DMS 273 treated with DMSO at 0.1 percent for 48 hours (cell line): ENCODE measurements around the gene DSCAML1.

Experiments
- DNase-seq: peaks from one replicate; lab custom pipeline; 2025; lab: John Stamatoyannopoulos, UW

Gene DSCAML1

DNA sequence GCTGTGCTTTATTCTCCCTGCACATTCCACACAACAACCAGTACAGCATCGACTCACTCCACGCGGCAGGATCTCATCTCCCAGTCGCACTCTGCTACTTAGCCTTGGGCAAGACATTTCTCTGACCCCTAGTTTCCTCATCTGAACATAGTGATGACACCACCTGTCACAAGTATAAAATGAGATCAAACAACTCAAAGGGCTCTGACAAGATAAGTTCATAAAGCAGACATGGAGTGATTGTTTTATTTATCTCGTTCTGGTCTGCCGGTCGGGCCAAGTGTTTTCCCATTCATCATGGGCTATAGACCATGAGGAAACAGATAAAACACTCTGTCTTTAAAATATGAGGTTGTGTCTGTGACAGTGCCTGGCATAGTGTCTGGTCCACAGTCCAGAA, 35.0 kb downstream of the DSCAML1 start:
- DNase-seq: no peak

DNA sequence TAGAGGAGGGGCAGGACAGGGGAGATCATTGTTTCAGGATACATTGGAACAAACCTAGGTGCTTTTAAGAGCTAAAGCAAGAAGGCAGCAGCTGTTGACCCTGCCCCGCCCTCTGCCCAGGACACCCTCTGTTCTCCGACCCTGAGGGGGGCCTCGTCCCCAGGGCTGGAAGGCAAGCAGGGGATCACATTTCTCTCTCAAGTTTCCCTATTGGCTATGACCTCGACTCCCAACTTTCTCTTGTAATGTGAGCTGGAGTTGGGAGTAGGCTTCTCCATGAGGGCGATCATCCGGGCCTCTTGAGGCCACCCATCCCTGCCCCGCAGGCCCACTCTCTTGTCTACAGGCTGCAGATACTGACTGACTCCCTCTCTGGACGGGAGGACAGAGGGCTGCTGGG, 37.7 kb downstream of the DSCAML1 start:
- no peak for DNase-seq

DNA sequence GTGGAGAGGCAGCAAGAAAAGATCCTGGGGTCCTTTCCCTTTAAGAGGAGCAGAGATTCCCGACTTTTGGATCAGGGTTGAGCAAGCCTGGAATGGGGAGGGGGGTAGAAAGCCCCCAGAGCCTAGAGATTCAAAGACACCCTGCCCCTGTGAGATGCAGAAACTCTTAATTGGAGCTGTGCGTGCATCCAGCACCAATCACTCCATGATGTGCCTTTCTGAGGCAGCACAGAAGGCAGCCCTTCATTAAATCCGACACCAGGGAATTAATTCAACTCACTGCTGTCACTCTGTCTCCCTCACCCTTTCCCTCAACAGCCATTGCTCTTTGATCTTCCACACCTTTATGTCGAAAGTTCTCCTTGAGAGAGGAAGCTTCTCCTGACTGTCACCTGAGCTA, 43.0 kb downstream of the DSCAML1 start:
- no peak for DNase-seq

DNA sequence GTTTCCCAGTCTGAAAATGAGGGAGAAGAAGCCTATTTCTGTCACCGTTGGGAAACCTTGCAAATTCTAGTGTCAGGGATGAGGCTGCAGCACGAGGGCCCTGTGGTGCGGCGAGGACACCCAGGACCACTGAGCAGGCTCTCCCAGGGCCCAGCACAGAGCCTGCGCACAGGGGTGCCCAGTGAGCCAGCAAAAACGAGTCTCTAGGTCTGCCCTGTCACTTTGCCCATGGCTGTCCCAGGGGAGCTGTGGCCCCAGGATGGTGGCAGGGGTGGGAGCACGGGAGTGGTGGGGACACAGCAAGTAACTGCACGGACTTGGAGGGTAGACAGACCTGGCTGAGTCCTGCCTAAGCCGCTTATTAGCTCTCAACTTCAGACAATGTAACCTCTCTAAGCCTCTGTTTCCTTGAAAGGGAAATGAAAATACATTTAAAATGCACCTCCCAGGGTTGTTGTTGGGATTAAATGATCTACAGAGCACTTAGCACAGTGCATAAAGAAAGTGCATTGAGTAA, 44.2 kb downstream of the DSCAML1 start:
- DNase-seq: no peak

DNA sequence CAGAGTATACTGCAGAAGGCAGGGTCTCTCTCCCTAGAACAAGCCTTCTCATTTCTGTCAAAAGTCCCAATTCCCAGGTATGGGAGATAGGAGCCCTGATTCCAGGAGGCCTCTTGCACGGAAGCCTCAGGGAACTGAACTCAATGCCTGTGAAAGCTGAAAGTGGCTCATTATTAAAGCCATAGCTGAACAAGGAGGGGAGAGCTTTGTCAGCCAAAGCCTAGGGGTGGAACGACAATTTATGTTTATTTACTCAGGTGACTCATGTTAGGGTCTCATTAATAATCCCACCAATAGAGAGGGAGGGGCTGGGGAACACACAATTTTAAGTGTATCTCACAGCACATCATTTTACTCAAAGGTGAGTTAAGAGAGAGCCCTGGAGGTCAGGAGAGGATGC, 44.9 kb downstream of the DSCAML1 start:
- no peak for DNase-seq

DNA sequence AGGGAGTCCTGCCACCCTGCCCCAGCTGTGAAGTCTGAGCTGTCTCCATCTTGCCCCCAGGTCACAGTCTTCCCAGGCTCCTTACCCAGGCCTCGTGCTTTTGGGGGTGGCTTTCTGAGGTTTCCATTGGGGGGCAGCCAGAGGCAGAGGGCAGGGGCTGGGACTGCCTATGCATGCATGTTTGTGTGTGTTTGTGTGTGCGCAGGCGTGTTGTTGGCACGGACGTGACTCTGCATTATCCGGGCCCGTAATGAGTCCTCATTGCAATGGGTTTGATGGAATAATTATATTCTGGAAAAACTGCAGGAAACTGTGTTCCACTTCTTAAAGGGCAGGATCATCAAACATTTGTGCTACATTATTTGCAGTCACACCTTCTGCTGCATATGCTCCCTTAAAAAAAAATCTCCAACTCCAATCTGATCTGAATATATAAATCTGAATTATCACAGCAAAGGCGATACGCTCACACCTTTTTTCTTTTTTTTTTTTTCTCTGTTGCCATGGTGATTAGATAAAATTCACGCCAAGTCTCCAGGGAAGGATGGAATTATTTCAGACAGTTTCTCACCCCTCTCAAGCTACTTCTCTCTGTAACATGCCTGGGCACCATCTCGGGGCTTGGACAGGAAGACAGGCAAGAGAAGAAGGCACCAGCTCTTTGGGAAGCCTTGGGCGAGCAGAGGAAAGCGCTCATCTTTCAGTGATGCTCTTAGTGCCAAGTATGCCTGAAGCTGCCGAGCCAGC, 45.9 kb downstream of the DSCAML1 start:
- no peak for DNase-seq

DNA sequence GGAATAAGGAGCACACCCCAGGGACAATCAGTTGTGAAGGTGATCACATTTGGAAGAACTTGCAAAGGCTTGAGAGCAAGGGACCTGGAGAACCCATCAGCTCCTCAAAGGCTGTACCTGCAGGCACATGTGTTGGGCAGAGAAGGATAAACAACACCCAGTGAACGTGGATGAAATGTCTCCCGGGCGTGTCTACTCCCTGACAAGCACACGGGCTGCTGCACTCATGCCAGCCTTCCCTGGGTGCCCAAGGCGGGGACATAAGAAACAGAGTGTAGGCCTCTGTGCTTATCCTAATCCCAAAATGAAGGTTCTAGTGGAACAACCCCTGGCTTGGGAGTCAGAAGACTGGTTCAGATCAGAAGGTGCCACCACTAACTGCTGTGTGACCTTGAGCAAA, 46.7 kb downstream of the DSCAML1 start:
- no peak for DNase-seq

DNA sequence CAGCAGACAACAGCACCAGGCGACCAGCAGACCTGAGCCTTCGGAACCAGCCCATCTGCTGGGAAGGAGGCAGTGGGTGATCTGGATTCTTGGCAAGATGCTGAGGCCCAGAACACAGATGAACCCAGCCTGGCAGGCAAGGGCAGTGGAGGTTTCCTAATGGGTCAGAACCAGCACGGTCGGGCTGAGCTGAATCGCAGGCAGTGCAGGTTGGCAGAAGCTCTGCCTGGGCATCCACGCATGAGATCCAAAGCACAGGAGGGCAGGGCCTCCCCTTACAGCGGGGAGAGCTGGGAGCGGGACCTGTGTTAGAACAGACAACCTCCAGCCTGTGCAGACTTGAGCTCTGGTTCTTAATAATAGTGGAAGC, 47.5 kb downstream of the DSCAML1 start:
- DNase-seq: no peak

DNA sequence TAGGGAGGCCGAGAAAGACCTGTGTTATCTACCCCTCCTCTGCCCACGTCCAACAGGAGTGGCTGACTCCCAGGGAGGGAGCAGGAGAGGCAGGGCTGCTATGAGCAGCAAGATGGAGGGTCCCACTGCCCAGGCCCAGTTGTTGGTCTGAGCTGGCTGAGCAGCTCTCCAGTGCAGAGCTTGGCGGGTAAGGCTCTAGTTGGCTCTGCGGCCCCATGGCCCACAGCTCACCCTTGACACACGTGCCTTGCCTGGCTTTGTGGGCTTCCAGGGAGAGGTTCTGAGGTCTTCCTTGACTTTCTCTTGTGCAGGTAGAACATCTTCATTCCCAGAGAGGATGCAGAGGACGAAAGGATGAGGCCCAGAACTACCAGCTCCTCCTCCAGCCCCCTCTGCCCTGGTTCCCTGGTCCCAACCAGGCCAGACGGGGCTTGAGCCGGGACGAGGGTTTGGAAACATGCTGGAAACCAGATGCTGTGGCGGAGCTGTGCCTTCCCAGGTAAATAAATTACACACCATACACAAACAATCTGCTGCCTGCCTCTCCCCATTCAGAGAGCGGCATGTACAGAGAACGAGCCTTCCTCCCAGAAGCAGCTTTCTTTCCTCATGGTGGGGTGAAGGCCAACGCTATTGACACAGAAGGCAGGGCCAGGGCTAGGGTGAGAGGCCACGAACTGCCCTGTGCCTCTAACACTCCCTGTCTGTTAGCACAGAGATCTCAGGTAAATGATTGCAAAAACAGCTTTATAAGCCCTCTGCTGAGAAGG, 48.1 kb downstream of the DSCAML1 start:
- no peak for DNase-seq

DNA sequence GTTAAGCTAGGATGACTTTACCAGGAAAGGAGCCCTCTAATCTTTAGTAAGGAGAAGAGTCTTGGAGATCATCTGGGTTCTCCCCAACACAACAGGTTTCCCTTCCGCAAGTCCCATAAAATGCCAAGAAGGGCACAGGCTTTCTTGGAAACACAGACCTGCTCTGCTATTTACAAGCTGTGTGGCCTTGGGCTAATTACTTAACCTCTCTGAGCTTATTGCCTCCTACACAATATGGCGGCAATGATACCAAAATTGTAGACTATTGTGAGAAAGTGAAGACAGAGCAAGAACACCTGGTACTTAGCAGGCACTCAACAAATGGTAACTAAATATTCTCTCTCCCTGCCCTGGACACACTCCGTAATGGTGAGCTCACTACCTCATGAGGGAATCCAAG, 49.1 kb downstream of the DSCAML1 start:
- no peak for DNase-seq

DNA sequence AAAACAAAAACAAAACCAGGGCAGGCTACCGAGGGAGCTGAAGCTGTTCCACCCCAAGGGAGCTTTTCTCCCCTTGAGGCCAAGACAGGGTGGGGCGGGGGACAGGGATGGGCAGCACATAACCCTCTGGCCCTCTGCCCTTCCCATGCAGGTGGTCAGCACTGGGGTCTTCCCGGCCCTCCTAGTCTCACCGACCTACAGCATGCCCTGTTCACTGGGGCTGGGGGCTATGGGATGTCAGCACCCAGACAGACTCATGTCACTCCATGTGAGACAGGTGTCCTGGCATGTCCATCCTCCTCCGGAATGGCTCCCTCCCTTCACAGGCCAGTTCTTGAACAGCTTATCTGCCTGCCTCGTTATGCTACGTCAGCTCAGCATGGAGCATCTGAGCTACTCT, 51.7 kb downstream of the DSCAML1 start:
- no peak for DNase-seq

DNA sequence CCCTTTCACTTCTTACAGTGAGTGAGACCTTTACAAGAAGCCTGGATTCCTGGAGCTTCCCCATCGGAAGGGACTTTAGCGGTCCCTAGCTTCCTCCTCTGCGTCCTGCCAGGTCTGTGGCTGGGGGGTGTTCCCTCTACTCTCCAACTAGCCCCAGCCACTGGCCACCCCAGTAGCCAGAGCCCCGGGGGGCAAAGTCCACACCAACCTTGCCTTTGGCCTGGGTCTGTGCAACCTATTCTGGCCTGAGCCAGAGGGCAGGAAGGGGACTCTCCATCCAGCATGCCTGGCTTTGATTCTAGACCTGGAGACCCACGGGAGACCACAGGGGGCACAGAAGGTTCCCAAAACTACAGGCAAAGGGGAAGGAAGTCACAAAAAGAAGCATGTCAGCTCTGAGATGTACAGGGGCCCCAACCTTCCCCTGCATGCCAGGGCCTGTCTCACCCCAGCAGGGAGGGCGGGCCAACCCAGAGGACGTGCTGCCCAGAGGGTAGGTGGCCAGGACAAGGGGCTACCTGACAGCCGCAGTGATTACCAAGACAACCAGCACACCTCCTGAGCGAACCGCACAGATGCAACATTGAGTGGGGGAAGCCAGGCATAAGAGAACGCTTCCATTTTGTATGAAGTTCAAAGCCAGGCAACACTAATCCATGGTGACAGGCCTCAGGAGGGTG, 52.4 kb downstream of the DSCAML1 start:
- DNase-seq: no peak

DNA sequence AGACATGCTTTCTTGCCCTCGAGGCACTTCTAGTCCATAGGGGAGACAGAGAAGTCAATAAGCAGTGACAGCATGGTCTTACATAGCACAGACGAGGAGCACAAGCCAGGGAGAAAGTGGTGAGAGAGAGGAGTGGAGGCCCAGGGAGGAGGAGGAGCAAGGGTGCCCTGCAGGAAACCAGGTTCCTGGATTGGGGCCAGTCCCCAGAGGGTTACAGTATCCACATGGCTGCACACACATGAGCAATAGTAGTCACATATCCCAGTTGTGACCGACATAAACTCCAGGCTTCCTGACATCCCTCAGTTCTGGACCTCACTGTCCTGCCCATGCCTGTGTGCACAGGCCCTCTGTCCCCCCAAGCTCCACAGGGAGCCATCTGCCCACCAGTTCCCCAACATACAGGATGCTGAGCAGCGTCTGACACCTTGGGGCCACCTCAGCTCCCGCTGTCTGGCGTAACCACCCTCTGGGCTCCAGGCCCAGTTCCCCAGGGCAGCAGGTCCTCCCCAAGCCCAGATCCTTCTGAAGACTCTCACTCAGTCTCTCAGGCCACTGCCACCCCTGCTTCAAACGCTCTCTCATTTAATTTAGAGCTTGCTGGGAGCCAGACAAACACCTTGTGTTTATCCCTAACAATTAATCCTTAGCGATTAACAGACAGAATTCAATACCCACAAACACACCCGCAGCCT, 53.7 kb downstream of the DSCAML1 start:
- no peak for DNase-seq

DNA sequence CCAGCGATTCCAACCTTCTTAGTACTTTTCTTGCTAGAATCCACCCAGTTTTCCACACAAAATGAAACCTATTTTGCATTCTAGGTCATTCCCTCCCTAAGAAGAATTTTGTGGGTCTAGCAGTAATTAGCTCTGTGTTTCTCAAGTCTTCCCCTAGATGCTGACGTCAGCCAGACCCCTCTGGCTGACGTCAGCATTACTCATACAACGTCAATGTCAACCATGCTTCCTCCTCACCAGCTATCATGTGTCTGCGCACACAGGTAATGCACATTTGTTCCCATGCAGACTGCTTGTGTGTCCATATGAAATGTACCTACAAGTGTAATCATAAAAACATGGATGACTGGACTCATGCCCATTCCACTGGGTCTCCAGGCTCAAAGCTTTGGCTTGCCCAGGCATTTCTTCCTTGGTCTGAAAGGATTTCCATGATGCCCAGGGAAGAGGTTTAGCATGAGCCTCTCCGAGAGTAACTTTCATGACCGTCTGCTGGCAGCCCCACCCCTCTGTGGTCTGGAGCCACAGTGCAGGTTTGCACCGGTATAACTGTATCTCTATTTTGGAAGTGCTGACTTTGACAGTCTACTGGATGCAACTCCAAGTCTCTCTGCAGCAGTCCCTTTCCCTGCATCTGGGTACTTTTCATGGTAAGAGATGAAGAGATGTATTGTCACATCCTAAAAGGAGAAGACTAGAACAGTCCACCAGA, 58.6 kb downstream of the DSCAML1 start:
- DNase-seq: no peak

DNA sequence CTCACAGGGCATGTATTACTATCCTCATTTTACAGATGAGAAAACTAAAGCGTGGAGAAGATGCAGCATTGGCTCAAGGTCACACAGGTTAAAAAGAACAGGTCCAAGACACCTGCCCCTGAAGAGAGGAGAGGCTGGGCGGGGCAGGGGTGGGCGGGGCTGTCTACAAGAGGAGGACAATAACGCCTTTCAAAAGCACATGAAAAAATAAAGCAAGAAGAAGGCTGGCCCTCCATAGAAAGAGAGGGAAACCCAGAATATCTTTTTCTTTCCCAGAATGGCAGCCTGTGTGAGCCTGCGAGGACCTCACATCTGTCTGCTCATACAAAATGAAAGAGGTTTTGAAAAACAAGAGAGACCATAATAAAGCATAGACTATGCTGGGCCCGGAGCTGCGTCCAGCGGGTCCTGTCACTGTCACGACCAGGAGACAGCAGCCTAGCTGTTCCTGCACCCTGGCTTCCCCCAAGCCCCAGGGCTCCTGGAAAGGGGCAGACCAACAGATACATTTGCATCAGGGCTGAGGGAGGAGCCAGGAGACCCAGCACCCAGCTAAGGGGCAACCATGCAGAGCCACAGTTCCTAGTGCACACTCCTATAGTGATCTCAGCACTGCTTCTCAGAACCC, 61.6 kb downstream of the DSCAML1 start:
- no peak for DNase-seq

DNA sequence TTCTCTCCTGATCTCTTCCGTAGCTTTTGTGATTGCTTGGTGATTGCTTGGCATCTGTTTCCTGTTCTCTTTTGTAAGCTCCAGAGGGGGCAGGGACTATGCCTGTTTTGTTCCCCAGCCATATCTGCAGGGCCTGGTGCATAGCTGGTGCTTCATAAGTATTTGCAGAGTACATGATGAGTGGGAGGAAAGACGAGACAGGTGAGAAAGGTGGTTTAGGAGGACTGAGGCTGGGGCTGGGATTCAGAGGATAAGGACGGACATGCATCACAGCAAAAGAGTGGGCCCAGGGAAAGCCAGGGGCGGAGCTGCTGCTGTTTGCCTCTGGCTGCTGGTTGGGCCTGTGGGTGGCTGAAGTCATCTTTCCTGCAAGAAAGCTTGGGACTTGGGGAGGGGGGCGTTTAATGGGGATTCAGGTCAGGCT, 62.4 kb downstream of the DSCAML1 start:
- no peak for DNase-seq

DNA sequence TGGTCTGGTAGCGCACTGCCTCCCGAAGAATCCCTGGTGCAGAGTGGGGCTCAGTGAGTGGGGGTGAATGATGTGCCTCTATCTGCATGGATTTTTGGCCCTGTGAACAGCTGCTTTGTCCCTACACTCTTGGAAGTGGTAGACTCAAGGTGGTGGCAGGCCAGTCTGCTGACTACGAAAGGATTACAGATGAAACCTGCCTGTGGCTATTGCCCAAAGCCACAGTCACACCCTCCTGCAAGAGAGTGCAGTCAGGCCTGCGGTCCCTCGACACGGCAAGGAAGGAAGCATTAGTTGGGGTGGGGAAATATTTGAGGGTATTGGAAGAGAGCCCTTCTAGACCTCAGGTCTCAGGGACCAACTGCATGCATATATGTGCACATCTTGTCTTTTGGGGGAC, 63.7 kb downstream of the DSCAML1 start:
- no peak for DNase-seq

DNA sequence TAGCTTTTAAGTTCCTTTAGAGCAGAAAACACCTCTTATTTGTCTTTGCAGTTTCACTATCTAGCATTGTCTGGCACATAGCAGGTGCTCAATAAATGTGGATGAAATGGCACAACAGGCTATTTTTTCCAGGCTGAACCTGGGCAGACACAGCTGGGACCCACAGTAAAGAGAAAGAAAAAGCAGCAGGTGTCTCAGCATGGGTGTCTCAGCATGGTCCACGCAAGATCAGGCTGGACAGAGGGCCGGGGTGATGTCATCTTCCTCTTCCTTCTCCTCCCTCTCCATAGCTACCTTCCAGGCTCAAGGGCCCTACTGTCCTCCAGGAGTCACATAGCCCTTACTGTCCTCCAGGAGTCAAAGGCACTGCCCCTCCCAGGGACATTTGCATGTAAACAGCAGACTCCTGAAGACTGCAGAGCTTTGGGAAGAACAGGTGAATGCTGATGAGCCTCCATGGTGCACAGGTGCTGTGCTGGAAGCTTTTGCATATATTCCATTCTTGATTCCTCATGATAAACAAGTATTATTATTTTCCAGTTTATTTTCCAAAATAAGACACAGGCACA, 65.2 kb downstream of the DSCAML1 start:
- no peak for DNase-seq

DNA sequence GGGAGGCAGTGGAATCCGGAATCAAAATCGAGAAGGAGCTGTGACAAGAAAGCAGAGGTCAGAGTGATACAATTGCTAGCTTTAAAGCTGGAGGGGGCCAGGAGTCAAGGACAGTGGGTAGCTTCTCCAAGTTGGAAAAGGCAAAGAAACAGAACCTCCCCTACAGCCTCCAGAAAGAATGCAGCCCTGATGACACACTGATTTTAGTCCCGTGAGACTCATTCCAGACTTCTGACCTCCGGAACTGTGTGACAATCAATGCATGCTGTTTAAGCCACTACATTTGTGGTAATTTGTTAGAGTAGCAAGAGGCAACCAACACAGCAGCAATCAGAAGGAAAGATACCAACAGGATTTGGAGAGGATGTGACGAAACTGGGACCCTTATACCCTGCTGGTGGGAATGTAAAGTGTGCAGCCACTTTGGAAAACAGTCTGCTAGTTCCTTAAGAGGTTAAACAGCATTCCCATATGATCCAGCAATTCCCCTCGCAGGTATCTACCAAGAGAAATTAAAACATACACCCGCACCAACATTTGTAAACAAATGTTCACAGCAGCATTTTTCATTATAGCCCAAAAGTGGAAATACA, 66.7 kb downstream of the DSCAML1 start:
- no peak for DNase-seq

DNA sequence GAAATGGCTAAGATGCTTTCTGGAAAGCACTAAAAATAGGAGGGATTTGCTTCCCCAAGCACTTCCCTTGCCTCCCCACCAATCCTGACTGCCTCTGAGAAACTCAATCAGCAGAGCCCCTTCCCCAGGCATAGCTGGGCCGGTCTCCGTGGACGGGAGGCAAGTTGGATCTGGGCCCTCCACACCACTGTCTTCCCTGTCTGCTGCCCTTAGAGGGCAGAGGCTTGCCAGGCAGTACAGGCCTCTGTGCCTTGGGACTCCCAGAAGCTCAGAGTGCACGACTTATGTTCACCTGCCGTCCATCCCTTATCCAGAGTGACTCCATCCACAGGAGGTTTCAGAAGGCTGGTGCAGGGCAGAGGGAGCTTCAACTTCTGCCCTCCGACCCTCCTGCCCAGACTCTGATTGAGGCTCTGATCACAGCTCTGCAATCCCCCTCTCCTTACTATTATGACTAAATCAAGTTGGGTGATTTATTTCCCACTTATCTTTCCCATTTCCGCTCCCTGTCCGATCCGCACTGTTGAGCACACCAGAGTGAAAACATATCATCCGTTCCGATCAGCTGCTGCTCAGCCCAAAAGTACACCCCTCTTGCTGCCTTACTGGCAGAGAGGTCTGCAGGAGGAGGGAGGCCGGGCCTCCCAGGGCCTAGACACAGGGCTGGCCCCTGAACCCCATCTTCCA, 71.8 kb downstream of the DSCAML1 start:
- no peak for DNase-seq
